SK-N-SH (cell line): ENCODE data around the gene SBF2. TPM values are rescaled to one million over a fixed set of nuclear protein-coding genes. Genes with fewer than 3 reads are reported as not detected.
"Not testable (repeated sequence)": the region's sequence is repeated elsewhere in the genome, so short reads cannot be mapped to it uniquely, and the experiment has no call there.

Experiments
- CTCF ChIA-PET: fragments of 300-600, 350-600 bp; formaldehyde crosslinking; extraction: SDS; loops from one replicate; lab custom pipeline; 2021; lab: Yijun Ruan, JAX
- POLR2A ChIA-PET: fragments of 350-600 bp; sonication (Branson Sonifier 250); formaldehyde crosslinking; extraction: SDS; loops from one replicate; lab custom pipeline; 2020; ENCODE audit warnings: antibody characterized with exemption, inconsistent platforms; lab: Yijun Ruan, JAX
- DNase-seq: peaks from one replicate; pipeline ENCODE4 v3.0.0; 2012
- H2AFZ ChIP-seq: fragments of 200-600 bp; sonication (generic); 2 replicates; pipeline ENCODE4 v1.8.1; 2016; ENCODE audit warnings: antibody characterized with exemption, mild to moderate bottlenecking, low read depth
- H3F3A ChIP-seq: fragments of 200-600 bp; sonication (generic); replicated peaks from 2 replicates; pipeline ENCODE3; 2016; ENCODE audit warnings: antibody characterized with exemption, mild to moderate bottlenecking; ENCODE audit not compliant: insufficient read depth
- H3K27ac ChIP-seq, 2 experiments: fragments of 200-500 bp in 1 of 2; fragments of 200-600 bp in 1 of 2; sonication (Bioruptor generic) in 1 of 2; sonication (generic), shearing (Covaris generic) in 1 of 2; 2 replicates each; pipeline versions ENCODE4 v1.5.1 to v1.6.1; 2014 to 2016; ENCODE audit warnings: low read depth in 2 of 2, inconsistent platforms in 1 of 2, low read length in 1 of 2, mild to moderate bottlenecking in 1 of 2, mixed read lengths in 1 of 2
- H3K27me3 ChIP-seq: fragments of 200-600 bp; sonication (generic), shearing (Covaris generic); 2 replicates; pipeline ENCODE4 v1.6.1; 2016; ENCODE audit warnings: mixed run types; ENCODE audit not compliant: insufficient read depth
- H3K36me3 ChIP-seq, 2 experiments: fragments of 200-500 bp in 1 of 2; fragments of 200-600 bp in 1 of 2; sonication (Bioruptor generic) in 1 of 2; sonication (generic) in 1 of 2; replicated peaks in 1 of 2; 2 replicates each; pipeline versions ENCODE3 to v1.5.1; 2014 to 2016; ENCODE audit warnings: low read length in 1 of 2, mild to moderate bottlenecking in 1 of 2; ENCODE audit not compliant: insufficient read depth in 2 of 2, control insufficient read depth in 1 of 2
- H3K4me1 ChIP-seq, 2 experiments: fragments of 200-500 bp in 1 of 2; fragments of 200-600 bp in 1 of 2; sonication (Bioruptor generic) in 1 of 2; sonication (generic), shearing (Covaris generic) in 1 of 2; 2 replicates each; pipeline versions ENCODE4 v1.5.1 to v1.6.1; 2014 to 2016; ENCODE audit warnings: low read depth in 1 of 2, low read length in 1 of 2, mixed run types in 1 of 2; ENCODE audit not compliant: insufficient read depth in 2 of 2, control insufficient read depth in 1 of 2
- H3K4me2 ChIP-seq: fragments of 200-600 bp; sonication (generic), shearing (Covaris generic); 2 replicates; pipeline ENCODE4 v1.6.1; 2017; ENCODE audit warnings: mixed run types
- H3K4me3 ChIP-seq, 2 experiments: fragments of 200-500 bp in 1 of 2; fragments of 200-600 bp in 1 of 2; sonication (Bioruptor generic) in 1 of 2; sonication (generic), shearing (Covaris generic) in 1 of 2; 2 replicates each; pipeline versions ENCODE4 v1.5.1 to v1.8.1; 2014 to 2016; ENCODE audit warnings: low read depth in 2 of 2, inconsistent platforms in 1 of 2, low read length in 1 of 2, mild to moderate bottlenecking in 1 of 2, mixed read lengths in 1 of 2, moderate library complexity in 1 of 2
- H3K79me2 ChIP-seq: fragments of 200-600 bp; sonication (generic); 2 replicates; pipeline ENCODE4 v1.8.1; 2017; ENCODE audit warnings: mild to moderate bottlenecking; ENCODE audit not compliant: insufficient read depth
- H3K9ac ChIP-seq: fragments of 200-600 bp; sonication (generic); 2 replicates; pipeline ENCODE4 v1.6.1; 2017; ENCODE audit warnings: mixed run types
- H3K9me2 ChIP-seq: fragments of 200-600 bp; sonication (generic); 2 replicates; pipeline ENCODE4 v1.6.1; 2017; ENCODE audit warnings: mixed run types
- H3K9me3 ChIP-seq: fragments of 200-600 bp; sonication (generic); 2 replicates; pipeline ENCODE4 v1.6.1; 2017; ENCODE audit warnings: mixed run types, mild to moderate bottlenecking, moderate library complexity
- H4K20me1 ChIP-seq: fragments of 200-600 bp; sonication (generic); 2 replicates; pipeline ENCODE4 v1.6.1; 2017; ENCODE audit warnings: mild to moderate bottlenecking, mixed run types; ENCODE audit not compliant: insufficient read depth
- CHD2 ChIP-seq: fragments of 150-350 bp; IDR thresholded peaks from 2 replicates; pipeline ENCODE4 v1.6.1; 2018; ENCODE audit warnings: low read length; ENCODE audit not compliant: partially characterized antibody
- EZH2phosphoT487 ChIP-seq: fragments of 200-600 bp; sonication (generic); IDR thresholded peaks from 2 replicates; pipeline ENCODE4 v1.6.1; 2017; ENCODE audit warnings: low read depth, mixed run types, mild to moderate bottlenecking, antibody characterized with exemption, moderate library complexity, borderline replicate concordance
- FOSL2 ChIP-seq: IDR thresholded peaks from 2 replicates; pipeline ENCODE4 v1.4.0; 2012; ENCODE audit warnings: low read depth, mild to moderate bottlenecking, moderate library complexity, borderline replicate concordance
- GABPA ChIP-seq: IDR thresholded peaks from 2 replicates; pipeline ENCODE4 v1.4.0; 2012; ENCODE audit warnings: low read depth, mild to moderate bottlenecking
- MXI1 ChIP-seq: IDR thresholded peaks from 2 replicates; pipeline ENCODE4 v1.6.1; 2012; ENCODE audit warnings: mild to moderate bottlenecking, low read depth, low read length, improper control_type of control experiment
- NRF1 ChIP-seq: IDR thresholded peaks from 2 replicates; pipeline ENCODE4 v1.6.1; 2012; ENCODE audit warnings: low read depth, mild to moderate bottlenecking, low read length
- RFX5 ChIP-seq: IDR thresholded peaks from 2 replicates; pipeline ENCODE4 v1.6.1; 2012; ENCODE audit warnings: mild to moderate bottlenecking, improper control_type of control experiment, low read length
- SMC3 ChIP-seq: IDR thresholded peaks from 2 replicates; pipeline ENCODE4 v1.6.1; 2012; ENCODE audit warnings: low read depth, low read length, improper control_type of control experiment
- WGBS: methylation state at CpG from one replicate; pipeline ENCODE4 v1.1.6; 2017; ENCODE audit warnings: low lambda C conversion rate; 5-methylcytosine and 5-hydroxymethylcytosine counted together
- polyA plus RNA-seq, 3 experiments: library from polyadenylated mRNA; depleted of rRNA; stranded (reverse); fragments of >200 nt; gene quantifications; 2 replicates each; pipeline ENCODE4 v1.2.3, GENCODE V29; 2012
- TF ChIP-seq, protein P1 (sequence below): fragments of 200-600 bp; sonication (generic); IDR thresholded peaks from 2 replicates; pipeline ENCODE4 v1.6.1; 2017; ENCODE audit warnings: antibody characterized with exemption, mild to moderate bottlenecking, moderate library complexity
- TF ChIP-seq, protein P2 (sequence below): fragments of 150-350 bp; IDR thresholded peaks from 2 replicates; pipeline ENCODE4 v1.6.1; 2017; ENCODE audit warnings: antibody characterized with exemption, low read length, low read depth, borderline replicate concordance
- TF ChIP-seq, protein P3 (sequence below): IDR thresholded peaks from 2 replicates; pipeline ENCODE4 v1.4.0; 2012; ENCODE audit warnings: low read depth, borderline replicate concordance

Gene SBF2
- polyA plus RNA-seq, 1 of the 3 experiments (the other 2 are of a cell fraction): 23.0 TPM

DNA sequence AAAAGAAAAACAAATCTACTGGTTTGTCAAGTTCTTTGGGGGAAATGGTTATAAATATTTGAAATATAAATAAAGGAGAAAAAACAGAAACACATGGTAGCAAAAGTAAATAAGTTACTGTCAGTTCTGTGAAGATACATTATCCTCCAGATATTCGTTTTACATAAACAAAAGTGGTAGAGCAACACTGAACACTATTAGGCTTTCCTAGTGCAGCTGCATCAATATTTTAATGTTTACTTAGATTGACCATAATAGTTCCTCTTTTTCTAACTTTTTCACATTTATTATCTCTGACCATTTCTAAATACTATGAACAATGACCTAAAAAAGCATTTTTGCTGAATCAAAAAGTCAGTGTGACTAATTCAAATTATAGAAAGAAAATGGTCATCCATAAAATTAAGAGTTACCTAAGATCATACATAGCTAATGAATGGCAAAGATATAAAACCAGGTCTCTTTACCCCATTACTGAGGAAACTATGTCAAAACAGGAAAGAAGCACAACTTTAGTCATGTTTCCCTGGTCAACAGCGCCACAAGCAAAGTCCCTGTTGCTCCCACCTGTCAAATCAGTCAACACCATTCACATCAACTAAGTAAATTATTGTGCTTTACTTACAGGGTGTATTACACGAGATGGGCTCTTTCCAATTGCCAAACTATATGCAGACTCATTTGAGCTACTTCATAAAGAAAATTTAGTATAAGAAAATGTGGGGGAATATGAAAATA lies 38.5 kb downstream of the SBF2 start:
- H3K9ac ChIP-seq: no peak overlapping the region
- ChIA-PET CTCF (interaction anchor here (1.0 to 1.3 kb wide), 2 partner anchors 49 to 52 kb away, joined by 3 read pairs; partner anchors contain the start of gene ADM), POLR2A (interaction anchor here (1.5 kb wide), 1 partner anchor 50 kb away, joined by 4 read pairs; no protein-coding TSS in a partner anchor)
- H3K36me3 ChIP-seq: no peaks in the 10 kb centered on the region
- TF ChIP-seq NRF1 (no peak), EZH2phosphoT487 (no peak), RFX5 (no peak), FOSL2 (no peak), SMC3 (no peak), MXI1 (no peak), GABPA (no peak), CHD2 (no peak)
- TF ChIP-seq, protein P1, sequence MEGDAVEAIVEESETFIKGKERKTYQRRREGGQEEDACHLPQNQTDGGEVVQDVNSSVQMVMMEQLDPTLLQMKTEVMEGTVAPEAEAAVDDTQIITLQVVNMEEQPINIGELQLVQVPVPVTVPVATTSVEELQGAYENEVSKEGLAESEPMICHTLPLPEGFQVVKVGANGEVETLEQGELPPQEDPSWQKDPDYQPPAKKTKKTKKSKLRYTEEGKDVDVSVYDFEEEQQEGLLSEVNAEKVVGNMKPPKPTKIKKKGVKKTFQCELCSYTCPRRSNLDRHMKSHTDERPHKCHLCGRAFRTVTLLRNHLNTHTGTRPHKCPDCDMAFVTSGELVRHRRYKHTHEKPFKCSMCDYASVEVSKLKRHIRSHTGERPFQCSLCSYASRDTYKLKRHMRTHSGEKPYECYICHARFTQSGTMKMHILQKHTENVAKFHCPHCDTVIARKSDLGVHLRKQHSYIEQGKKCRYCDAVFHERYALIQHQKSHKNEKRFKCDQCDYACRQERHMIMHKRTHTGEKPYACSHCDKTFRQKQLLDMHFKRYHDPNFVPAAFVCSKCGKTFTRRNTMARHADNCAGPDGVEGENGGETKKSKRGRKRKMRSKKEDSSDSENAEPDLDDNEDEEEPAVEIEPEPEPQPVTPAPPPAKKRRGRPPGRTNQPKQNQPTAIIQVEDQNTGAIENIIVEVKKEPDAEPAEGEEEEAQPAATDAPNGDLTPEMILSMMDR: no peak
- TF ChIP-seq, protein P2, sequence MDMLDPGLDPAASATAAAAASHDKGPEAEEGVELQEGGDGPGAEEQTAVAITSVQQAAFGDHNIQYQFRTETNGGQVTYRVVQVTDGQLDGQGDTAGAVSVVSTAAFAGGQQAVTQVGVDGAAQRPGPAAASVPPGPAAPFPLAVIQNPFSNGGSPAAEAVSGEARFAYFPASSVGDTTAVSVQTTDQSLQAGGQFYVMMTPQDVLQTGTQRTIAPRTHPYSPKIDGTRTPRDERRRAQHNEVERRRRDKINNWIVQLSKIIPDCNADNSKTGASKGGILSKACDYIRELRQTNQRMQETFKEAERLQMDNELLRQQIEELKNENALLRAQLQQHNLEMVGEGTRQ: no peak
- TF ChIP-seq, protein P3, sequence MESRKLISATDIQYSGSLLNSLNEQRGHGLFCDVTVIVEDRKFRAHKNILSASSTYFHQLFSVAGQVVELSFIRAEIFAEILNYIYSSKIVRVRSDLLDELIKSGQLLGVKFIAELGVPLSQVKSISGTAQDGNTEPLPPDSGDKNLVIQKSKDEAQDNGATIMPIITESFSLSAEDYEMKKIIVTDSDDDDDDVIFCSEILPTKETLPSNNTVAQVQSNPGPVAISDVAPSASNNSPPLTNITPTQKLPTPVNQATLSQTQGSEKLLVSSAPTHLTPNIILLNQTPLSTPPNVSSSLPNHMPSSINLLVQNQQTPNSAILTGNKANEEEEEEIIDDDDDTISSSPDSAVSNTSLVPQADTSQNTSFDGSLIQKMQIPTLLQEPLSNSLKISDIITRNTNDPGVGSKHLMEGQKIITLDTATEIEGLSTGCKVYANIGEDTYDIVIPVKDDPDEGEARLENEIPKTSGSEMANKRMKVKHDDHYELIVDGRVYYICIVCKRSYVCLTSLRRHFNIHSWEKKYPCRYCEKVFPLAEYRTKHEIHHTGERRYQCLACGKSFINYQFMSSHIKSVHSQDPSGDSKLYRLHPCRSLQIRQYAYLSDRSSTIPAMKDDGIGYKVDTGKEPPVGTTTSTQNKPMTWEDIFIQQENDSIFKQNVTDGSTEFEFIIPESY: no peak
- no peak overlapping the region for H3K4me2 ChIP-seq
- no peak overlapping the region for H3K27ac ChIP-seq
- no peak for DNase-seq
- H3F3A ChIP-seq: peaks cover 5% of the 10 kb centered on the region
- H3K4me1 ChIP-seq: peaks cover 0 to 2% of the 10 kb centered on the region in 2 experiments; a peak in 3 of 4 replicates
- no peak overlapping the region for H2AFZ ChIP-seq
- H3K27me3 ChIP-seq: no peaks in the 10 kb centered on the region
- no peak overlapping the region for H3K4me3 ChIP-seq
- H3K9me3 ChIP-seq: no peaks in the 10 kb centered on the region
- H4K20me1 ChIP-seq: peaks cover 14% of the 10 kb centered on the region; the same call in 1 of the 2 replicates
- H3K9me2 ChIP-seq: no peaks in the 10 kb centered on the region
- WGBS: 81% methylated on average over 3 of the region's 3 CpGs
- H3K79me2 ChIP-seq: peaks cover 82% of the 10 kb centered on the region

DNA sequence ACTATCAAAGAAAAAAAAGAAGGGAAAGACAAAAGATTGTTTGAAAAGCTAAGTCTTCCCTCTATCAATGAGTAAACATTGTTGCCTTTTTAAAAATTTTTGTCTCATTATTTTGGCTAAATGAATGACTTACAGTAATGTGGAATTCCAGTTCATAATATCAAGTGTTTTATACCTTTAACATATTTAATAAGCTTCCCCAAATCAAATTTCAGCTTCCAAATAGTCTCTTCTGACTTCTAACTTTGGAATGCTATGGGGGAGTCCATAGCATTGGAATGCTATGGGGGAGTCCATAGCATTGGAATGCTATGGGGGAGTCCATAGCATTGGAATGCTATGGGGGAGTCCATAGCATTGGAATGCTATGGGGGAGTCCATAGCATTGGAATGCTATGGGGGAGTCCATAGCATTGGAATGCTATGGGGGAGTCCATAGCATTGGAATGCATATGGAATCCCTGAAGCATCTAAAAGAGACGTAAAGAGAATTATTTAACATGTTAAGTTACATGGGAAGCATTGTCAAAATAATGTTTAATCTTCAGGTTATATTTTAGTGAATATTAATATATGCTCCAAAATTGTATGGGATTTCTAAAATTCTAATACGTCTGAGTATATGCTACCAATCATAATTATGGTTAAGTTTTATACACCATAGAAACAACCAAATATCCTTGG lies 44.4 kb downstream of the SBF2 start:
- H3K9me3 ChIP-seq, H3K4me1 ChIP-seq, DNase-seq, H3K9ac ChIP-seq, H3K4me3 ChIP-seq, H4K20me1 ChIP-seq, H3K36me3 ChIP-seq, CTCF ChIA-PET, H3K27ac ChIP-seq, H2AFZ ChIP-seq, H3K4me2 ChIP-seq, POLR2A ChIA-PET, H3K27me3 ChIP-seq, H3K9me2 ChIP-seq: not testable (repeated sequence)
- Histone ChIP-seq H3F3A (peaks cover 19% of the 10 kb centered on the region), H3K79me2 (peaks cover 70% of the 10 kb centered on the region)
- WGBS: 85% methylated on average over 2 of the region's 2 CpGs
